Lower leg skin (tissue), 3 donors: ENCODE data around the gene DCAF12L1.

Experiments
- POLR2A ChIP-seq, 2 donors: fragments of 450-650 bp; IDR thresholded peaks; one replicate each; pipeline ENCODE4 v1.6.1; 2016 to 2017; ENCODE audit warnings: antibody characterized with exemption in 2 of 2, mild to moderate bottlenecking in 1 of 2, moderate library complexity in 1 of 2
- TF ChIP-seq, protein P1 (sequence below), 3 donors: fragments of 450-650 bp; IDR thresholded peaks; one replicate each; pipeline ENCODE4 v1.5.1; 2016; ENCODE audit warnings: antibody characterized with exemption in 3 of 3, mild to moderate bottlenecking in 3 of 3, moderate library complexity in 2 of 3

DNA sequence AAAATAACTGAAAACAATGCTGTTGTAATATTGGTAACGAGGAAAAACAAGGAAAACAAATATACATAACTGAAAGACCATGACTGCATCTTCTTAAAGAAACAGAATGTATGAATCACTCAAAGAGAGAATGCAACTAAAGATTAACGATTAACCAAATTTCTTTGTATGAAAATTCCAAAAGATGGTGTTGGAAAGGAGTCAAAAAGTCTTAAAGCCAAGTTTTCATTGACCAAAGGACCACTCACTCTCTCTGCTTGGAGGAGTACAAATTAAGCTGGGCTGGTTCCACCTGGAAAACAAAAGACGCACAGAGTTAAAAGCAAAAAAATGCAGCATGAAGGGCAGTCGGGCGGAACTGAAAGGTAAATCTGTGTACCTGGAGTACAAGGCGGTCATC is 1.8 kb downstream of the DCAF12L1 start:
- TF ChIP-seq, protein P1, sequence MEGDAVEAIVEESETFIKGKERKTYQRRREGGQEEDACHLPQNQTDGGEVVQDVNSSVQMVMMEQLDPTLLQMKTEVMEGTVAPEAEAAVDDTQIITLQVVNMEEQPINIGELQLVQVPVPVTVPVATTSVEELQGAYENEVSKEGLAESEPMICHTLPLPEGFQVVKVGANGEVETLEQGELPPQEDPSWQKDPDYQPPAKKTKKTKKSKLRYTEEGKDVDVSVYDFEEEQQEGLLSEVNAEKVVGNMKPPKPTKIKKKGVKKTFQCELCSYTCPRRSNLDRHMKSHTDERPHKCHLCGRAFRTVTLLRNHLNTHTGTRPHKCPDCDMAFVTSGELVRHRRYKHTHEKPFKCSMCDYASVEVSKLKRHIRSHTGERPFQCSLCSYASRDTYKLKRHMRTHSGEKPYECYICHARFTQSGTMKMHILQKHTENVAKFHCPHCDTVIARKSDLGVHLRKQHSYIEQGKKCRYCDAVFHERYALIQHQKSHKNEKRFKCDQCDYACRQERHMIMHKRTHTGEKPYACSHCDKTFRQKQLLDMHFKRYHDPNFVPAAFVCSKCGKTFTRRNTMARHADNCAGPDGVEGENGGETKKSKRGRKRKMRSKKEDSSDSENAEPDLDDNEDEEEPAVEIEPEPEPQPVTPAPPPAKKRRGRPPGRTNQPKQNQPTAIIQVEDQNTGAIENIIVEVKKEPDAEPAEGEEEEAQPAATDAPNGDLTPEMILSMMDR (IDR thresholded peaks at IDR 0.05), result no peak
- TF ChIP-seq POLR2A (IDR thresholded peaks at IDR 0.05), result no peak
